Fibroblast of pulmonary artery (primary cell): ENCODE results near the gene CNPY2.
"Not testable (repeated sequence)": the region's sequence is repeated elsewhere in the genome, so short reads cannot be mapped to it uniquely, and the experiment has no call there.

Experiments
- DNase-seq: peaks from one replicate; pipeline ENCODE4 v3.0.0-alpha.2; 2010; ENCODE audit warnings: low read depth
- H3K4me3 ChIP-seq: replicated peaks from 2 replicates; pipeline ENCODE4 v1.5.1; 2011; ENCODE audit warnings: low read depth, mild to moderate bottlenecking, control low read depth, low read length, moderate library complexity
- CTCF ChIP-seq: IDR thresholded peaks from 2 replicates; pipeline ENCODE4 v1.5.1; 2011; ENCODE audit warnings: mild to moderate bottlenecking, control low read depth, low read length, inconsistent platforms; ENCODE audit errors: missing control alignments

Gene CNPY2

GRCh38 chr12:56333197-56333678 lies 17.4 kb upstream of the CNPY2 start:
- H3K4me3 ChIP-seq: peak overlapping the region; percentile 67
- no peak for DNase-seq
- no peak for TF ChIP-seq CTCF

GRCh38 chr12:56332512-56333196 lies 16.9 kb upstream of the CNPY2 start:
- DNase-seq: no peak
- H3K4me3 ChIP-seq: peak overlapping the region; percentile 67
- no peak for TF ChIP-seq CTCF

- H3K4me3 ChIP-seq: no peak overlapping the region
- DNase-seq: no peak
- no peak for TF ChIP-seq CTCF
Measured at GRCh38 chr12:56330936-56331490, 15.2 kb upstream of the CNPY2 start.

GRCh38 chr12:56326533-56326932 lies 10.7 kb upstream of the CNPY2 start:
- no peak for TF ChIP-seq CTCF
- DNase-seq: no peak
- no peak overlapping the region for H3K4me3 ChIP-seq

GRCh38 chr12:56326126-56326525 lies 10.3 kb upstream of the CNPY2 start:
- TF ChIP-seq CTCF: no peak
- DNase-seq: no peak
- H3K4me3 ChIP-seq: no peak overlapping the region

- TF ChIP-seq CTCF: no peak
- H3K4me3 ChIP-seq: no peak overlapping the region
- DNase-seq: no peak
Measured at GRCh38 chr12:56324206-56324605, 8.4 kb upstream of the CNPY2 start.

GRCh38 chr12:56321610-56322009 lies 5.8 kb upstream of the CNPY2 start:
- DNase-seq, H3K4me3 ChIP-seq: not testable (repeated sequence)
